T-helper 1 cell treated with Interleukin-12 subunit alpha and Interleukin-12 subunit beta and Interleukin-4 antibody, amounts not matched to agents 30 μg/mL and 1 μg/mL, for 36 hours (primary cell): ENCODE results near the gene ACAT1.
"Not testable (repeated sequence)": the region's sequence is repeated elsewhere in the genome, so short reads cannot be mapped to it uniquely, and the experiment has no call there.

Source experiments
- H3K27ac Mint-ChIP-seq: one replicate; pipeline ENCODE4 v1.8.0; 2021; ENCODE audit warnings: mild to moderate bottlenecking, mixed read lengths
- H3K27me3 Mint-ChIP-seq: one replicate; pipeline ENCODE4 v1.8.0; 2021; ENCODE audit warnings: low read depth, mixed read lengths
- H3K36me3 Mint-ChIP-seq: one replicate; pipeline ENCODE4 v1.8.0; 2021; ENCODE audit warnings: low read depth, mixed read lengths
- H3K4me1 Mint-ChIP-seq: one replicate; pipeline ENCODE4 v1.8.0; 2021; ENCODE audit warnings: low read depth, mixed read lengths
- H3K4me3 Mint-ChIP-seq: one replicate; pipeline ENCODE4 v1.8.0; 2021; ENCODE audit warnings: mild to moderate bottlenecking, moderate library complexity, mixed read lengths
- H3K9me3 Mint-ChIP-seq: one replicate; pipeline ENCODE4 v1.8.0; 2021; ENCODE audit warnings: mixed read lengths

The ACAT1 gene

DNA sequence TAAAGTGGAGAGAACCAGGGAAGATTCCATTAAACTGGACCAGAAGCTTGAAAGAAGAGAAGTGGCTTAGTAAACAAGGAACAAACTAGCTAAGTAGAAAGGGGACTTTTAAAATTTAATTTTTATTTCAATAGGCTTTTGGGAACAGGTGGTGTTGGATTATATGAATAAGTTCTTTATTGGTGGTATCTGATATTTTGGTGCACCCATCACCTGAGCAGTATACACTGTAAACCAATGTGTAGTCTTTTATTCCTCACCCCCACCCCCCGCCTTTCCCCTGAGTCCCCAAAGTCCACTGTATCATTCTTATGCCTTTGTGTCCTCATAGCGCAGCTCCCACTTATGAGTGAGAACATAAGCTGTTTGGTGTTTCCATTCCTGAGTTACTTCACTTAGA, 7.4 kb downstream of the ACAT1 start:
- no peaks in the 10 kb centered on the region for H3K27me3 Mint-ChIP-seq
- peaks cover 27% of the 10 kb centered on the region for H3K36me3 Mint-ChIP-seq
- H3K9me3 Mint-ChIP-seq: no peaks in the 10 kb centered on the region
- H3K27ac Mint-ChIP-seq: no peak overlapping the region
- H3K4me3 Mint-ChIP-seq: no peak overlapping the region
- peaks cover 22% of the 10 kb centered on the region for H3K4me1 Mint-ChIP-seq

DNA sequence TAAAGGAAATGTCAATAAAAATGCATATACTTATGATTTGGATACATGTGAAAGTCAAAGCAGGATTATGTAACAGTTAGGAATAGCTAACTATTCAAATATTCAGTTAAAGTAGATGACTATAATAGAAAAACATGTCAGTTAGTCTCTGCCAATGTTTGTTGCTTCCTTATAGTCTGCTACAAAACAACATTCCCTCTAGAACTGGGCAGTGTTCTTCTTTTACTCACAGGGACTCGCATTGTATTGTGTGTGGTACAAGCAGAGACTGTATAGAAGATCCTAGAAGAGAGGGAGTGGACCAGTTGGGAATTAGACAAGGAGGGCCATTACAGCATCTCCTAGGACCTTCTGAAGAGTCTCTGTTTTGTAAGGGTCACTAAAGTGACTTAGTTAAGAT, 10.6 kb downstream of the ACAT1 start:
- no peaks in the 10 kb centered on the region for H3K27me3 Mint-ChIP-seq
- H3K9me3 Mint-ChIP-seq: no peaks in the 10 kb centered on the region
- H3K36me3 Mint-ChIP-seq: peaks cover 26% of the 10 kb centered on the region
- no peak overlapping the region for H3K27ac Mint-ChIP-seq
- H3K4me3 Mint-ChIP-seq: no peak overlapping the region
- H3K4me1 Mint-ChIP-seq: peaks cover 8% of the 10 kb centered on the region

DNA sequence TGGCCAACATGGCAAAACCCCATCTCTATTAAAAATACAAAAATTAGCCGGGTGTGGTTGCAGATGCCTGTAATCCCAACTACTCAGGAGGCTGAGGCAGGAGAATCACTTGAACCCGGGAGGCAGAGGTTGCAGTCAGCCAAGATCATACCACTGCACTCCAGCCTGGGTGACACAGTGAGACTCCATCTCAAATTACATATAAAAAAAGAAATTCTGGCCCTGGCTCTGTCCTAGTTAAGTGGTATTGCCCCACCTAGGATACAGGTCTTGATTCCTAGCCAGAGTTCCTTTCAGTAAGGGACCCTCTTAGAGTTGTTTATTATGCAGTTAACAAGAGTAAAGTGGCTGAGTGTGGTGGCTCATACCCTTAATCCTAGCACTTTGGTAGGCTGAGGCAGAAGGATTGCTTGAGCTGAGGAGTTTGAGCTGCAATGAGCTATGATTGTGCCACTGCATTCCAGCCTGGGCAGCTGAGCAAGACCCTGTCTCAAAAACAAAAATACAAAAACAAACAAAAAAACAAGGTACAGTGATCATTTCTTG, 11.7 kb downstream of the ACAT1 start:
- H3K9me3 Mint-ChIP-seq, H3K4me3 Mint-ChIP-seq, H3K27ac Mint-ChIP-seq, H3K27me3 Mint-ChIP-seq: not testable (repeated sequence)
- peaks cover 27% of the 10 kb centered on the region for H3K36me3 Mint-ChIP-seq
- peaks cover 11% of the 10 kb centered on the region for H3K4me1 Mint-ChIP-seq

GRCh38 chr11:108135845-108136544, 14.6 kb downstream of the ACAT1 start:
- Mint-ChIP-seq H3K36me3 (peaks cover 33% of the 10 kb centered on the region), H3K9me3 (no peaks in the 10 kb centered on the region), H3K27me3 (no peaks in the 10 kb centered on the region), H3K4me1 (peaks cover 11% of the 10 kb centered on the region), H3K4me3 (no peak overlapping the region), H3K27ac (peak overlapping the region; percentile 18)

GRCh38 chr11:108137212-108137611, 15.8 kb downstream of the ACAT1 start:
- peak overlapping the region; percentile 42 for H3K27ac Mint-ChIP-seq
- no peaks in the 10 kb centered on the region for H3K27me3 Mint-ChIP-seq
- peaks cover 41% of the 10 kb centered on the region for H3K36me3 Mint-ChIP-seq
- H3K4me3 Mint-ChIP-seq: no peak overlapping the region
- H3K4me1 Mint-ChIP-seq: peaks cover 9% of the 10 kb centered on the region
- H3K9me3 Mint-ChIP-seq: no peaks in the 10 kb centered on the region

- H3K4me3 Mint-ChIP-seq: no peak overlapping the region
- H3K9me3 Mint-ChIP-seq: no peaks in the 10 kb centered on the region
- peaks cover 15% of the 10 kb centered on the region for H3K4me1 Mint-ChIP-seq
- H3K36me3 Mint-ChIP-seq: peaks cover 59% of the 10 kb centered on the region
- no peaks in the 10 kb centered on the region for H3K27me3 Mint-ChIP-seq
- H3K27ac Mint-ChIP-seq: no peak overlapping the region
These were observed 20.9 kb downstream of the ACAT1 start for GRCh38 chr11:108142304-108142703.

DNA sequence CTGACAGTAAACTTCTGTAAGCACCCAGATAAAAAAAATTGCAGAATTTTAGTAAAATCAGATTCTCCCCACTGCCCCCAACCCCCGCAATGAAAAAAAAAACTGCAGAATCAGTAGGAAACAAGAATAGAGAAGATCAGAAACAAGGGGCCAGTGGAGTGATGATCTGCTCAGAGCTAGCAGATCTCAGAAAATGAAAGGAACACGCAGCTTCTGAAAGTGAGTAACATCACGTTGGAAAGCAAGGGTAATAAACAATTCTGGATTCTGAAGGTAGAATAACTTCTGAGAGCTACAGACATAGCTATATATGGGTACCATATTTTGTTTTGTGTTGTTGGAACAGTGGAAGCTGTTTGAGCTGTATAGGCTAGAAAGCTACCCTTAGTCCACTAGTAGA, 23.2 kb downstream of the ACAT1 start:
- Mint-ChIP-seq H3K27me3 (no peaks in the 10 kb centered on the region), H3K4me3 (no peak overlapping the region), H3K9me3 (no peaks in the 10 kb centered on the region), H3K4me1 (peaks cover 15% of the 10 kb centered on the region), H3K36me3 (peaks cover 67% of the 10 kb centered on the region), H3K27ac (no peak overlapping the region)

DNA sequence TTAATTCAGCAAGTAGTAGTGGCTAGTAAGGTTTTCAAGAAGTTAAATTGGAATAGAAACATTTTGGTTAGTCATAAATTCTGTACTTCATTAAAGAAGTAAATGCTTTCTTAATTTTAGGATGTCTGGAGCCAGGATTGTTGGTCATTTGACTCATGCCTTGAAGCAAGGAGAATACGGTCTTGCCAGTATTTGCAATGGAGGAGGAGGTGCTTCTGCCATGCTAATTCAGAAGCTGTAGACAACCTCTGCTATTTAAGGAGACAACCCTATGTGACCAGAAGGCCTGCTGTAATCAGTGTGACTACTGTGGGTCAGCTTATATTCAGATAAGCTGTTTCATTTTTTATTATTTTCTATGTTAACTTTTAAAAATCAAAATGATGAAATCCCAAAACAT, 25.8 kb downstream of the ACAT1 start:
- Mint-ChIP-seq H3K27me3 (no peaks in the 10 kb centered on the region), H3K27ac (no peak overlapping the region), H3K36me3 (peaks cover 61% of the 10 kb centered on the region), H3K9me3 (no peaks in the 10 kb centered on the region), H3K4me3 (no peak overlapping the region), H3K4me1 (peaks cover 15% of the 10 kb centered on the region)

- Mint-ChIP-seq H3K9me3 (no peaks in the 10 kb centered on the region), H3K4me1 (peaks cover 15% of the 10 kb centered on the region), H3K27ac (no peak overlapping the region), H3K27me3 (no peaks in the 10 kb centered on the region), H3K4me3 (no peak overlapping the region), H3K36me3 (peaks cover 58% of the 10 kb centered on the region)
These were observed 27.2 kb downstream of the ACAT1 start for GRCh38 chr11:108148556-108148955.

GRCh38 chr11:108154591-108154990, 33.2 kb downstream of the ACAT1 start:
- Mint-ChIP-seq H3K4me1 (no peaks in the 10 kb centered on the region), H3K9me3 (no peaks in the 10 kb centered on the region), H3K4me3 (no peak overlapping the region), H3K27me3 (no peaks in the 10 kb centered on the region), H3K27ac (no peak overlapping the region), H3K36me3 (peaks cover 30% of the 10 kb centered on the region)

- H3K9me3 Mint-ChIP-seq: no peaks in the 10 kb centered on the region
- peak overlapping the region; percentile 45 for H3K27ac Mint-ChIP-seq
- no peaks in the 10 kb centered on the region for H3K27me3 Mint-ChIP-seq
- peaks cover 7% of the 10 kb centered on the region for H3K4me1 Mint-ChIP-seq
- H3K4me3 Mint-ChIP-seq: no peak overlapping the region
- H3K36me3 Mint-ChIP-seq: peaks cover 24% of the 10 kb centered on the region
These were observed 39.7 kb downstream of the ACAT1 start for GRCh38 chr11:108160970-108161566.

- not testable (repeated sequence) for H3K4me3 Mint-ChIP-seq, H3K27me3 Mint-ChIP-seq, H3K27ac Mint-ChIP-seq, H3K9me3 Mint-ChIP-seq, H3K4me1 Mint-ChIP-seq
- peaks cover 31% of the 10 kb centered on the region for H3K36me3 Mint-ChIP-seq
These were observed 41.5 kb downstream of the ACAT1 start for GRCh38 chr11:108162878-108163277.

DNA sequence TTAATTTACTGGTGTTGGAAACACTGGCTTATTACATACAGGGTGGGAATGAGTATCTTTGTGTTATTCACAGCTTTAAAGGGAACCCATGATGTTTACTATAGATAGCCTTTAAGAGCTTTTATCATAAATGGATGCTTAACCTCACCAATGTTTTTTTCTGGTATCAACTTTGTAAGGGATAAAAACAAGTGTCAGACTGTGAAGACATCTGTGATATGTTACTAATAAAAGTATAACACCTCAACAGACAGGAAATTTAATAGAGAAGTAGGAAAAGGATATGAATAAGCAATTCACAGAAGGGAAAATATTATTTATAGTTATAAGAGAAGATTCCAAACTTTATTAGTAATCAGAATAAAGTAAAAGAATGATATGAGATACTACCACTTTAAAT, 46.3 kb downstream of the ACAT1 start:
- Mint-ChIP-seq H3K36me3 (peaks cover 43% of the 10 kb centered on the region), H3K27me3 (no peaks in the 10 kb centered on the region), H3K4me1 (peaks cover 14% of the 10 kb centered on the region), H3K9me3 (no peaks in the 10 kb centered on the region), H3K4me3 (no peak overlapping the region), H3K27ac (no peak overlapping the region)

DNA sequence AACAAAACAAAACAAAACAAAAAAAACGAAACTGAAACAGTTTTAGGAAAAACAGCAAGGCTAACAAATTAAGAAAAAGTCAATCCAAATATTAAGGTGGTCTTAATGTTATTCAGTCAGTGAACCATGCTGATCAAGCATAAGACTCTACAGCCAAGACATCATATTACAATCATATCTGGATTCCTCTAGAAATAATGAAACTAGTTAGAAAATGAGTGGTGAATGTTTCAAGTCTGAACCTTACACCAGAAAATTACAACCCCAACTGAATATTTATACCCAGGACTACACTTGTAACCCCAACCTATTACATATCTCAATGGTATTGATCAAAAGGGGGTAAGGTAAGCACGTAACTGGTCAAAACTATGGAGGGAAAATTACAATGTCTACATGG, 48.8 kb downstream of the ACAT1 start:
- Mint-ChIP-seq H3K4me3 (no peak overlapping the region), H3K9me3 (no peaks in the 10 kb centered on the region), H3K4me1 (peaks cover 14% of the 10 kb centered on the region), H3K27me3 (no peaks in the 10 kb centered on the region), H3K36me3 (peaks cover 48% of the 10 kb centered on the region), H3K27ac (no peak overlapping the region)

DNA sequence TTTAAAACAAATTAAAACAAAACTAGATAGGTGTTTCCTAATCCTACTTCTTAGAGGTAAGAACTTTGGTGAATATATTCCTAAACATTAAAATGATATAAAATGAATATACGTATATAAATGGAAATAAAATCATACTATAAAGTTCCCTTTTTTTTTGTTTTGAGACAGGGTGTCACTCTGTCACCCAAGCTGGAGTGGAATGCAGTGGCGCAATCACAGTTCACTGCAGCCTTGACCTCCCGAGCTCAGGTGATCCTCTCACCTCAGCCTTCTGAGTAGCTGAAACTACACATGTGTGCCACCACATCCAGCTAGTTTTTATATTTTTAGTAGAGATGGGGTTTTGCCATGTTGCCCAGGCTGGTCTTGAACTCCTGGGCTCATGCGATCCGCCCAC, 56.2 kb downstream of the ACAT1 start:
- Mint-ChIP-seq H3K27me3 (no peaks in the 10 kb centered on the region), H3K27ac (no peak overlapping the region)

More for the DNA sequence above, 56.2 kb downstream of the ACAT1 start:
- no peak overlapping the region for H3K4me3 Mint-ChIP-seq
- no peaks in the 10 kb centered on the region for H3K9me3 Mint-ChIP-seq
- no peaks in the 10 kb centered on the region for H3K4me1 Mint-ChIP-seq
- peaks cover 54% of the 10 kb centered on the region for H3K36me3 Mint-ChIP-seq
